ENCODE measurements around the gene ARID3B. TPM values are rescaled to one million over a fixed set of nuclear protein-coding genes. Genes with fewer than 3 reads are reported as not detected.

ARID3B gene
- total and polyA plus RNA-seq, 2 of the 13 experiments (the other 11 are each of a cell fraction or from before 2014, with no cell fraction given) = 5.3 to 12.8 TPM

DNA sequence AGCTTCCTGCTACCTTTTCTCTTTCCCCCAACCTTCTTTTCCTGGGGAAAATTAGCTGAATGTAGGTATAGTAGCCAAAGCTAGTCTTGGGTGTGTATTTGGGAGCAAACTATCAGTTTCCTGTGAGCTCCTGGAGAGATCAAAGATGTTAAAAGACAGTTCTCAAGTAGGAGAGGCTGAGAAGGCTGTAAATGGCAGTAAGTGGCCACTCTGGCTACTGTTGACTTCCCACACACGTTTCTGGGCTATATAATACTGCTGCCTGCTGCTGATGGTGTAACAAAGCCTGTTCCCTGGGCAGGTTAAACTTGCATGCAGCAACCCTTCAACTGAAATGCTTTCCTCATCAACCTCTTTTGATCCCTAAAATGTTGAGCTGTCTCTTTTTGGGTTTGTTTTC is 27.6 kb downstream of the ARID3B start:
- FAIRE-seq (no peak), DNase-seq (ENCODE audit: low spot score) (no peak), ATAC-seq (no peak)
- Histone ChIP-seq H3K4me3 (replicated peaks in 1 of 3; ENCODE audit: insufficient read depth in 1 of 3, low read depth in 2 of 3, low read length in 3 of 3) (no peak overlapping the region), H3K9ac (ENCODE audit: insufficient read depth, low read depth, low read length) (no peak overlapping the region), H3K36me3 (replicated peaks in 1 of 2; ENCODE audit: control insufficient read depth in 1 of 2, insufficient read depth in 2 of 2, low read length in 2 of 2) (peaks cover 3 to 31% of the 10 kb centered on the region in 2 experiments; a peak in 2 of 5 replicates), H3K27ac (ENCODE audit: extremely low read length, insufficient read depth, low read length) (no peak overlapping the region), H3K9me3 (ENCODE audit: low read length) (no peaks in the 10 kb centered on the region), H3K79me2 (ENCODE audit: insufficient read depth, low read length) (no peaks in the 10 kb centered on the region), H3K27me3 (ENCODE audit: control insufficient read depth in 1 of 2, insufficient read depth in 2 of 2, low read length in 2 of 2) (no peaks in the 10 kb centered on the region), H3K4me2 (ENCODE audit: low read depth, low read length) (no peak overlapping the region), H3K4me1 (ENCODE audit: insufficient read depth, low read length) (0 out of 2 replicates have a peak, but pooled peaks cover 7% of the 10 kb centered on the region), H2AFZ (ENCODE audit: low read length) (no peak overlapping the region), H4K20me1 (ENCODE audit: insufficient read depth, low read length) (no peaks in the 10 kb centered on the region)
- intact Hi-C loops (cut with micrococcal nuclease; ENCODE audit: unreplicated experiment) = no loop called here
- in situ Hi-C loops (cut with HindIII; ENCODE audit: extremely low pct_ligation_motif_present, low pct_unique_long_range_greater_than_20kb) = no loop called here
- ChIA-PET POLR2A (no interaction called here), CTCF (ENCODE audit: low intra/inter-chr PET ratio, low total read pairs) (no interaction called here)
- WGBS (ENCODE audit: low lambda C conversion rate) = 73% methylated on average over 1 of the region's 1 CpG
- TF ChIP-seq ZNF839 (CRISPR knock-in tag; IDR thresholded peaks at IDR 0.05; ENCODE audit: borderline replicate concordance) (no peak), ZNF337 (CRISPR knock-in tag; IDR thresholded peaks at IDR 0.05; ENCODE audit: borderline replicate concordance, low read depth) (no peak), KAT8 (CRISPR knock-in tag; IDR thresholded peaks at IDR 0.05) (no peak), DNMT3B (CRISPR knock-in tag; conservative IDR thresholded peaks at IDR 0.05) (no peak), CEBPB (IDR thresholded peaks at IDR 0.05; ENCODE audit: borderline replicate concordance, low read depth, low read length) (no peak), MTF1 (CRISPR knock-in tag; IDR thresholded peaks at IDR 0.05) (no peak), ZNF616 (CRISPR knock-in tag; IDR thresholded peaks at IDR 0.05; ENCODE audit: low read depth) (no peak), ZNF382 (CRISPR knock-in tag; IDR thresholded peaks at IDR 0.05; ENCODE audit: borderline replicate concordance) (no peak), RARA (CRISPR knock-in tag; IDR thresholded peaks at IDR 0.05) (no peak), MAF1 (CRISPR knock-in tag; IDR thresholded peaks at IDR 0.05; ENCODE audit: borderline replicate concordance) (no peak), JARID2 (CRISPR knock-in tag; IDR thresholded peaks at IDR 0.05; ENCODE audit: insufficient replicate concordance) (no peak), ZNF44 (CRISPR knock-in tag; IDR thresholded peaks at IDR 0.05) (no peak), RXRA (CRISPR knock-in tag; IDR thresholded peaks at IDR 0.05) (no peak), MXD4 (CRISPR knock-in tag; IDR thresholded peaks at IDR 0.05) (no peak)
- TF ChIP-seq, protein P1, sequence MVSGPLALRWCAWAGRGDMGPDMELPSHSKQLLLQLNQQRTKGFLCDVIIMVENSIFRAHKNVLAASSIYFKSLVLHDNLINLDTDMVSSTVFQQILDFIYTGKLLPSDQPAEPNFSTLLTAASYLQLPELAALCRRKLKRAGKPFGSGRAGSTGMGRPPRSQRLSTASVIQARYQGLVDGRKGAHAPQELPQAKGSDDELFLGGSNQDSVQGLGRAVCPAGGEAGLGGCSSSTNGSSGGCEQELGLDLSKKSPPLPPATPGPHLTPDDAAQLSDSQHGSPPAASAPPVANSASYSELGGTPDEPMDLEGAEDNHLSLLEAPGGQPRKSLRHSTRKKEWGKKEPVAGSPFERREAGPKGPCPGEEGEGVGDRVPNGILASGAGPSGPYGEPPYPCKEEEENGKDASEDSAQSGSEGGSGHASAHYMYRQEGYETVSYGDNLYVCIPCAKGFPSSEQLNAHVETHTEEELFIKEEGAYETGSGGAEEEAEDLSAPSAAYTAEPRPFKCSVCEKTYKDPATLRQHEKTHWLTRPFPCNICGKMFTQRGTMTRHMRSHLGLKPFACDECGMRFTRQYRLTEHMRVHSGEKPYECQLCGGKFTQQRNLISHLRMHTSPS (CRISPR knock-in tag; IDR thresholded peaks at IDR 0.05; ENCODE audit: low read depth) = no peak
- TF ChIP-seq, protein P2, sequence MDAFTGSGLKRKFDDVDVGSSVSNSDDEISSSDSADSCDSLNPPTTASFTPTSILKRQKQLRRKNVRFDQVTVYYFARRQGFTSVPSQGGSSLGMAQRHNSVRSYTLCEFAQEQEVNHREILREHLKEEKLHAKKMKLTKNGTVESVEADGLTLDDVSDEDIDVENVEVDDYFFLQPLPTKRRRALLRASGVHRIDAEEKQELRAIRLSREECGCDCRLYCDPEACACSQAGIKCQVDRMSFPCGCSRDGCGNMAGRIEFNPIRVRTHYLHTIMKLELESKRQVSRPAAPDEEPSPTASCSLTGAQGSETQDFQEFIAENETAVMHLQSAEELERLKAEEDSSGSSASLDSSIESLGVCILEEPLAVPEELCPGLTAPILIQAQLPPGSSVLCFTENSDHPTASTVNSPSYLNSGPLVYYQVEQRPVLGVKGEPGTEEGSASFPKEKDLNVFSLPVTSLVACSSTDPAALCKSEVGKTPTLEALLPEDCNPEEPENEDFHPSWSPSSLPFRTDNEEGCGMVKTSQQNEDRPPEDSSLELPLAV (CRISPR knock-in tag; conservative IDR thresholded peaks at IDR 0.05; ENCODE audit: low read depth) = no peak
- TF ChIP-seq, protein P3, sequence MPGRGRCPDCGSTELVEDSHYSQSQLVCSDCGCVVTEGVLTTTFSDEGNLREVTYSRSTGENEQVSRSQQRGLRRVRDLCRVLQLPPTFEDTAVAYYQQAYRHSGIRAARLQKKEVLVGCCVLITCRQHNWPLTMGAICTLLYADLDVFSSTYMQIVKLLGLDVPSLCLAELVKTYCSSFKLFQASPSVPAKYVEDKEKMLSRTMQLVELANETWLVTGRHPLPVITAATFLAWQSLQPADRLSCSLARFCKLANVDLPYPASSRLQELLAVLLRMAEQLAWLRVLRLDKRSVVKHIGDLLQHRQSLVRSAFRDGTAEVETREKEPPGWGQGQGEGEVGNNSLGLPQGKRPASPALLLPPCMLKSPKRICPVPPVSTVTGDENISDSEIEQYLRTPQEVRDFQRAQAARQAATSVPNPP (CRISPR knock-in tag; IDR thresholded peaks at IDR 0.05) = no peak
- TF ChIP-seq, protein P4, sequence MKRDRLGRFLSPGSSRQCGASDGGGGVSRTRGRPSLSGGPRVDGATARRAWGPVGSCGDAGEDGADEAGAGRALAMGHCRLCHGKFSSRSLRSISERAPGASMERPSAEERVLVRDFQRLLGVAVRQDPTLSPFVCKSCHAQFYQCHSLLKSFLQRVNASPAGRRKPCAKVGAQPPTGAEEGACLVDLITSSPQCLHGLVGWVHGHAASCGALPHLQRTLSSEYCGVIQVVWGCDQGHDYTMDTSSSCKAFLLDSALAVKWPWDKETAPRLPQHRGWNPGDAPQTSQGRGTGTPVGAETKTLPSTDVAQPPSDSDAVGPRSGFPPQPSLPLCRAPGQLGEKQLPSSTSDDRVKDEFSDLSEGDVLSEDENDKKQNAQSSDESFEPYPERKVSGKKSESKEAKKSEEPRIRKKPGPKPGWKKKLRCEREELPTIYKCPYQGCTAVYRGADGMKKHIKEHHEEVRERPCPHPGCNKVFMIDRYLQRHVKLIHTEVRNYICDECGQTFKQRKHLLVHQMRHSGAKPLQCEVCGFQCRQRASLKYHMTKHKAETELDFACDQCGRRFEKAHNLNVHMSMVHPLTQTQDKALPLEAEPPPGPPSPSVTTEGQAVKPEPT (CRISPR knock-in tag; IDR thresholded peaks at IDR 0.05; ENCODE audit: low read depth) = no peak
- no TSS peak for BruUV-seq (replicated peaks)

Data from HepG2 (cell line).